Mucosa of stomach (tissue), 1 donor: ENCODE data around the gene MBNL3.

ENCODE experiments used
- H3K27me3 ChIP-seq: one replicate; pipeline ENCODE4 v1.7.0; 2013; ENCODE audit warnings: mild to moderate bottlenecking, low read length; ENCODE audit not compliant: control insufficient read depth, insufficient read depth
- H3K36me3 ChIP-seq: one replicate; pipeline ENCODE4 v1.7.0; 2013; ENCODE audit warnings: low read length; ENCODE audit not compliant: control insufficient read depth, insufficient read depth
- H3K4me1 ChIP-seq: one replicate; pipeline ENCODE4 v1.7.0; 2013; ENCODE audit warnings: mild to moderate bottlenecking, low read length; ENCODE audit not compliant: control insufficient read depth, insufficient read depth
- H3K4me3 ChIP-seq: one replicate; pipeline ENCODE4 v1.7.0; 2013; ENCODE audit warnings: low read length
- H3K9ac ChIP-seq: one replicate; pipeline ENCODE4 v1.7.0; 2013; ENCODE audit warnings: mild to moderate bottlenecking, low read length, moderate library complexity
- H3K9me3 ChIP-seq: one replicate; pipeline ENCODE4 v1.7.0; 2013; ENCODE audit warnings: mild to moderate bottlenecking, low read length, moderate library complexity; ENCODE audit not compliant: control insufficient read depth
- donor health status: Pancreatic carcinoma.

Gene MBNL3

GRCh38 chrX:132411310-132411977 is 77.4 kb downstream of the MBNL3 start:
- Histone ChIP-seq H3K9me3 (no peaks in the 10 kb centered on the region), H3K4me3 (no peak overlapping the region), H3K4me1 (no peaks in the 10 kb centered on the region), H3K9ac (no peak overlapping the region), H3K27me3 (no peaks in the 10 kb centered on the region), H3K36me3 (no peaks in the 10 kb centered on the region)

- H3K4me3 ChIP-seq, result no peak overlapping the region
- no peak overlapping the region for H3K9ac ChIP-seq
- H3K36me3 ChIP-seq, result no peaks in the 10 kb centered on the region
- H3K9me3 ChIP-seq, result no peaks in the 10 kb centered on the region
- no peaks in the 10 kb centered on the region for H3K4me1 ChIP-seq
- no peaks in the 10 kb centered on the region for H3K27me3 ChIP-seq
These were observed 78.9 kb downstream of the MBNL3 start for GRCh38 chrX:132409780-132410556.

GRCh38 chrX:132407691-132408090 is 81.1 kb downstream of the MBNL3 start:
- Histone ChIP-seq H3K4me1 (no peaks in the 10 kb centered on the region), H3K4me3 (no peak overlapping the region), H3K9ac (no peak overlapping the region), H3K9me3 (no peaks in the 10 kb centered on the region), H3K27me3 (no peaks in the 10 kb centered on the region), H3K36me3 (no peaks in the 10 kb centered on the region)

- Histone ChIP-seq H3K27me3 (no peaks in the 10 kb centered on the region), H3K9ac (no peak overlapping the region), H3K4me1 (no peaks in the 10 kb centered on the region), H3K9me3 (no peaks in the 10 kb centered on the region), H3K36me3 (no peaks in the 10 kb centered on the region), H3K4me3 (no peak overlapping the region)
These were observed 82.7 kb downstream of the MBNL3 start for GRCh38 chrX:132406106-132406505.

- Histone ChIP-seq H3K4me3 (no peak overlapping the region), H3K9me3 (no peaks in the 10 kb centered on the region), H3K36me3 (no peaks in the 10 kb centered on the region), H3K27me3 (no peaks in the 10 kb centered on the region), H3K4me1 (no peaks in the 10 kb centered on the region), H3K9ac (no peak overlapping the region)
These were observed 84.6 kb downstream of the MBNL3 start for GRCh38 chrX:132404266-132404665.

GRCh38 chrX:132401935-132402334 is 86.9 kb downstream of the MBNL3 start:
- H3K4me1 ChIP-seq, result no peaks in the 10 kb centered on the region
- H3K9me3 ChIP-seq, result no peaks in the 10 kb centered on the region
- H3K9ac ChIP-seq, result no peak overlapping the region
- no peaks in the 10 kb centered on the region for H3K36me3 ChIP-seq
- H3K27me3 ChIP-seq, result no peaks in the 10 kb centered on the region
- H3K4me3 ChIP-seq, result no peak overlapping the region

- Histone ChIP-seq H3K4me3 (no peak overlapping the region), H3K9ac (no peak overlapping the region), H3K27me3 (no peaks in the 10 kb centered on the region), H3K36me3 (no peaks in the 10 kb centered on the region), H3K4me1 (no peaks in the 10 kb centered on the region), H3K9me3 (no peaks in the 10 kb centered on the region)
These were observed 88.1 kb downstream of the MBNL3 start for GRCh38 chrX:132400706-132401105.

- H3K9ac ChIP-seq, result no peak overlapping the region
- no peaks in the 10 kb centered on the region for H3K27me3 ChIP-seq
- H3K36me3 ChIP-seq, result no peaks in the 10 kb centered on the region
- H3K4me3 ChIP-seq, result no peak overlapping the region
- no peaks in the 10 kb centered on the region for H3K4me1 ChIP-seq
- H3K9me3 ChIP-seq, result no peaks in the 10 kb centered on the region
These were observed 93.2 kb downstream of the MBNL3 start for GRCh38 chrX:132395645-132396044.

GRCh38 chrX:132395026-132395425 is 93.8 kb downstream of the MBNL3 start:
- Histone ChIP-seq H3K36me3 (no peaks in the 10 kb centered on the region), H3K27me3 (no peaks in the 10 kb centered on the region), H3K9ac (no peak overlapping the region), H3K9me3 (no peaks in the 10 kb centered on the region), H3K4me1 (no peaks in the 10 kb centered on the region), H3K4me3 (no peak overlapping the region)

GRCh38 chrX:132394591-132394990 is 94.2 kb downstream of the MBNL3 start:
- Histone ChIP-seq H3K9me3 (no peaks in the 10 kb centered on the region), H3K4me3 (no peak overlapping the region), H3K27me3 (no peaks in the 10 kb centered on the region)

GRCh38 chrX:132393992-132394391 is 94.8 kb downstream of the MBNL3 start:
- H3K27me3 ChIP-seq, result no peaks in the 10 kb centered on the region
- no peaks in the 10 kb centered on the region for H3K4me1 ChIP-seq
- no peak overlapping the region for H3K9ac ChIP-seq
- no peak overlapping the region for H3K4me3 ChIP-seq
- H3K36me3 ChIP-seq, result no peaks in the 10 kb centered on the region
- H3K9me3 ChIP-seq, result no peaks in the 10 kb centered on the region

More at GRCh38 chrX:132394591-132394990, 94.2 kb downstream of the MBNL3 start:
- H3K36me3 ChIP-seq, result no peaks in the 10 kb centered on the region
- H3K9ac ChIP-seq, result no peak overlapping the region
- H3K4me1 ChIP-seq, result no peaks in the 10 kb centered on the region

- no peaks in the 10 kb centered on the region for H3K4me1 ChIP-seq
- H3K9ac ChIP-seq, result no peak overlapping the region
- no peaks in the 10 kb centered on the region for H3K9me3 ChIP-seq
- H3K36me3 ChIP-seq, result no peaks in the 10 kb centered on the region
- H3K4me3 ChIP-seq, result no peak overlapping the region
- H3K27me3 ChIP-seq, result no peaks in the 10 kb centered on the region
These were observed 95.4 kb downstream of the MBNL3 start for GRCh38 chrX:132393485-132393884.
